OCI-LY1 (cell line): ENCODE results near the gene PRSS50.

Experiments
- CTCF ChIP-seq: fragments of 200-600 bp; sonication (generic), shearing (Covaris generic); IDR thresholded peaks from 2 replicates; pipeline ENCODE4 v1.5.1; 2017; ENCODE audit warnings: mild to moderate bottlenecking, antibody characterized with exemption, low read length, moderate library complexity, mixed read lengths
- EZH2 ChIP-seq: fragments of 200-600 bp; sonication (generic), shearing (Covaris generic); IDR thresholded peaks from 2 replicates; pipeline ENCODE4 v1.8.0; 2017; ENCODE audit warnings: borderline replicate concordance, mixed run types, mild to moderate bottlenecking, antibody characterized with exemption, low read length, moderate library complexity, mixed read lengths

DNA sequence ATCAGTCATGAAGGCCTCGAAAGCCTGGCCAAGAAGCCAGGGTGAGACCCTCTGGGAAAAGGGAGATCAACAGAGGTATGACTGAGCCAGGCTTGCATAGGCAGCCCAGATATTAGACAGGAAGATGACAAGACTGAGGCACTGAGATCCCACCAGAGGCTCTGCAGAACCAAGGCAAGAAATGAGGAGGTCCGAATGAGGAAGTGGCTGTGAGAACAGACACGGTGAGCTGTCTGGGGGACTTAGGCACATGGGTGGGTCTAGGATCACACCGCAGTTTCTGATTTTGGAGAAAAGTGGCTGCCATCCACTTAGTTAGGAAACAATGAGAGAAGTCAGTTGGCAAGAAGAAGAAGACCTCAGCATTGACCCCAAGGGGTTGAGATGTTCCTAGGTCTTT lies 31.5 kb upstream of the PRSS50 start:
- TF ChIP-seq CTCF (no peak), EZH2 (no peak)
